SH-SY5Y (cell line): ENCODE measurements around the gene COL18A1.

ENCODE experiments used
- GATA2 ChIP-seq: IDR thresholded peaks from 2 replicates; pipeline ENCODE4 v1.6.1; 2011; ENCODE audit warnings: mild to moderate bottlenecking, low read depth, low read length
- GATA3 ChIP-seq: IDR thresholded peaks from 2 replicates; pipeline ENCODE4 v1.6.1; 2011; ENCODE audit warnings: low read depth, mild to moderate bottlenecking, low read length, moderate library complexity

DNA sequence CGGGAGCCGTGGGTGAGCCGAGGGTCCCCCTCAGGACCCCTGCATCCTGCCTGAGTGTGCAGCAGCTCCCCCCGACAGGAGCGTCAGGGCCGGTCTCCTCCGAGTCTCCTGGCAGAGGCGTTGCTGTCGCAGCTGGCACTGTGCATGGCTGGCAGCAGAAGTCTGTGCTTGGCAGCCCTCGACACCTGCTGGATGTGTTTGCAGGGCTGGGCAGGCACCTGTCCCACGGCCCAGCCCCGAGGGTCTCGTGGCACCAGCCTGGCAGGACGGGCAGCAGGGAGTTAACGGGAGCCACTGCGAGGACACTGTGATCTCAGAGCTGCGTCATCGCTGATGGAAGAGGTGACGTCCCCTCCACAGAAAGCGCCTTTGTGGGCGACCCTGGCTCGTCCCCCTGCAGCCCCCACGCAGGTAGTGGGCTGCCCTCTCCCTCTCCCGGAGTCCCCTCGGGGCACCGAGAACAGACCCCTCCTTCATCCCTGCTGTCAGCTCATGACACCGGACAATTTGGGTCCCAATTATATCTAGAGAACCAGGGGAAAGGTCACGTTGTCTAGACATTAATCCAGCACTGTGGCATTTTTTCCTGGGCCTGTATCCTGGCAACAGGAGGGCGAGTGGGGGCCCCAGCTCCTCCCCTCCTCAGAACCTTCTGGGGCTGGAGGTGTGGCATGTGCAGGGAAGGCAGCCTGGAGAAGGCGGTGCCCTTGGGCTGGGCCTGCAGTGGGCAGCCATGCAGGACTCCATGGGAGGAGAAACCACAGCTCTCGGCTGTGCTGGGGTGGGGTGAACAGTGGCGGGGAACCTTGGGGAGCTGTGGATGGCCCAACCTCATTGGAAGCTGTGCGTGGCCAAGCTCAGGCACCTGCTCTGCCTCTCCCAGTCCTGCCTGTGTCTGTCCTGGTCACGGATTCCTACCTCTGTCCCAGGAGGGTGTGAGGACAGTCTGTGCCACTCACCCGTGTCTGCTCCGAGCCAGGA is 15.4 kb downstream of the COL18A1 start:
- TF ChIP-seq GATA2 (no peak), GATA3 (no peak)
